Endometrium (tissue), 2 donors: Measurements from ENCODE around the gene KIAA1586.
A peak's percentile ranks its signal among the peaks of the same experiment; 100 is the strongest.
"Not testable (repeated sequence)": the region's sequence is repeated elsewhere in the genome, so short reads cannot be mapped to it uniquely, and the experiment has no call there.

Experiments
- FAIRE-seq: peaks from 2 replicates; lab custom pipeline; 2012; peaks lifted over from hg19 to GRCh38; lab: Jason Lieb, UNC
- donor health status: control.
- donor health status: control.

KIAA1586 gene

GRCh38 chr6:57044568-57044967, 1.9 kb upstream of the KIAA1586 start:
- no peak for FAIRE-seq

- FAIRE-seq, result not testable (repeated sequence)
Measured at GRCh38 chr6:57047257-57047585, 728 bp downstream of the KIAA1586 start.

- FAIRE-seq, result not testable (repeated sequence)
Measured at GRCh38 chr6:57047859-57048258, 1.4 kb downstream of the KIAA1586 start.

GRCh38 chr6:57048577-57048976, 2.1 kb downstream of the KIAA1586 start:
- FAIRE-seq, result no peak

GRCh38 chr6:57063847-57064246, 17.4 kb downstream of the KIAA1586 start:
- FAIRE-seq, result no peak

GRCh38 chr6:57064809-57065208, 18.3 kb downstream of the KIAA1586 start:
- FAIRE-seq, result no peak

- FAIRE-seq, result no peak
Measured at GRCh38 chr6:57068061-57068460, 21.6 kb downstream of the KIAA1586 start.

GRCh38 chr6:57069228-57069627, 22.7 kb downstream of the KIAA1586 start:
- no peak for FAIRE-seq

GRCh38 chr6:57069920-57070331, 23.4 kb downstream of the KIAA1586 start:
- no peak for FAIRE-seq

GRCh38 chr6:57072108-57072507, 25.6 kb downstream of the KIAA1586 start:
- no peak for FAIRE-seq

- FAIRE-seq, result no peak
Measured at GRCh38 chr6:57074383-57074782, 27.9 kb downstream of the KIAA1586 start.

- FAIRE-seq, result no peak
Measured at GRCh38 chr6:57075092-57075491, 28.6 kb downstream of the KIAA1586 start.

GRCh38 chr6:57078531-57079207, 32.2 kb downstream of the KIAA1586 start:
- no peak for FAIRE-seq

GRCh38 chr6:57085471-57085870, 39.0 kb downstream of the KIAA1586 start:
- FAIRE-seq, result no peak

GRCh38 chr6:57086843-57087242, 40.4 kb downstream of the KIAA1586 start:
- FAIRE-seq, result no peak

GRCh38 chr6:57087916-57088315, 41.4 kb downstream of the KIAA1586 start:
- no peak for FAIRE-seq

- FAIRE-seq, result no peak
Measured at GRCh38 chr6:57089265-57089664, 42.8 kb downstream of the KIAA1586 start.

- FAIRE-seq, result peak; percentile 97
Measured at GRCh38 chr6:57089687-57090457, 43.4 kb downstream of the KIAA1586 start, which contains the start of gene ZNF451. Gene ZNF451 (plus strand): TSS chr6:57090188. CDS start chr6:57090254, 66 bp downstream.

- FAIRE-seq, result not testable (repeated sequence)
Measured at GRCh38 chr6:57090458-57091067, 44.1 kb downstream of the KIAA1586 start.

GRCh38 chr6:57091375-57091774, 44.9 kb downstream of the KIAA1586 start:
- not testable (repeated sequence) for FAIRE-seq

- no peak for FAIRE-seq
Measured at GRCh38 chr6:57094689-57095088, 48.2 kb downstream of the KIAA1586 start.

GRCh38 chr6:57097596-57097995, 51.1 kb downstream of the KIAA1586 start:
- no peak for FAIRE-seq

GRCh38 chr6:57102976-57103375, 56.5 kb downstream of the KIAA1586 start:
- no peak for FAIRE-seq
